Inflammatory macrophage treated with lipopolysaccharide for 1 hour (primary cell): ENCODE results near the gene RNFT2.
"Not testable (repeated sequence)": the region's sequence is repeated elsewhere in the genome, so short reads cannot be mapped to it uniquely, and the experiment has no call there.

Source experiments
- DNase-seq, 2 donors: peaks; one replicate each; pipeline ENCODE4 v3.0.0-alpha.2; 2020 to 2022

The RNFT2 gene

DNA sequence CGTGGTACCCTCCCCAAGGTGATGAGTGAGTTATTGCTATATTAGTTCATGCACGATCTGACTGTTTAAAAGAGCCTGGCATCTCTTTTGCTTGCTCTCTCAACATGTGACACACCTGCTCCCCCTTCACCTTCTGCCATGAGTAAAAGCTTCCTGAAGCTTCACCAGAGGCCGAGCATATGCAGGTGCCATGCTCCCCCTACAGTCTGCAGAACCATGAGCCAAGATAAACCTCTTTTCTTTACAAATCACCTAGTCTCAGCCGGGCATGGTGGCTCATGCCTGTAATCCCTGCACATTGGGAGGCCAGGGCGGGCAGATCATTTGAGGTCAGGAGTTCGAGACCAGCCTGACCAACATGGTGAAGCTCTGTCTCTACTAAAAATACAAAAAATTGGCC is 61.8 kb downstream of the RNFT2 start:
- no peak for DNase-seq

DNA sequence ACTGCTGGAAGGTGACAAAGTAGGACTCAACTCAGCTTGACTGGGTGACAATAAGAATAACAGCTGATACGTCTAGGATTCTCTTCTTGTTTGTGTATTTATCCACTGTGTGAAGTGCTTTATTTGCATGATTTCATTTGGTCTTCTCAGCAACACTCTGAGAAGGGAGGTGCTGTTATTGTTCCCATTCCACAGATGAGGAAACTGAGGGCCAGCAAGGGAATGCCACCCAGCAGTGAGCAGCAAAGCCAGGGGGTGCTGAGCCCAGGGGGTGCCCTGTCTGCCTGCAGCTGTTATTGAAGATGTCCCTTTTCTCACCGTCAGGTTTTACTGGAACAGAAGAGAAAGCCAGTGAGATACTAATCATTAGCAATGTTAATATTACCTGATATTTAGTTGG is 62.8 kb downstream of the RNFT2 start:
- no peak for DNase-seq

DNA sequence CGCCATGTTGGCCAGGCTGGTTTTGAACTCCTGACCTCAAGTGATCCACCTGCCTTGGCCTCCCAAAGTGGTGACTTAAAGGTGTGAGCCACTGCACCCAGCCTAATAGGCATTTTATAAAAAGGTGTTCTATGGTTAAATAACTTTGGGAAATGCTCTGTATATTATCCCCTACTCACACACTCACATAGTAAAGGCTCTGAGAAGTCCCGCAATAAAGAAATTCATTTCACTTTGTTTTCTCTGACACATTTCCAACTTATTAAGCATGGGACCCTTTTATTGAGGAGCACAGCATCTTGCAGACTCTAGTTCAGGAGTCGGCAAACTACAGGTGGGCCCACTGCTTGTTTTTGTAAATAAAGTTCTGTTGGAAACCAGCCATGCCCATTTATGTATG is 63.9 kb downstream of the RNFT2 start:
- no peak for DNase-seq

DNA sequence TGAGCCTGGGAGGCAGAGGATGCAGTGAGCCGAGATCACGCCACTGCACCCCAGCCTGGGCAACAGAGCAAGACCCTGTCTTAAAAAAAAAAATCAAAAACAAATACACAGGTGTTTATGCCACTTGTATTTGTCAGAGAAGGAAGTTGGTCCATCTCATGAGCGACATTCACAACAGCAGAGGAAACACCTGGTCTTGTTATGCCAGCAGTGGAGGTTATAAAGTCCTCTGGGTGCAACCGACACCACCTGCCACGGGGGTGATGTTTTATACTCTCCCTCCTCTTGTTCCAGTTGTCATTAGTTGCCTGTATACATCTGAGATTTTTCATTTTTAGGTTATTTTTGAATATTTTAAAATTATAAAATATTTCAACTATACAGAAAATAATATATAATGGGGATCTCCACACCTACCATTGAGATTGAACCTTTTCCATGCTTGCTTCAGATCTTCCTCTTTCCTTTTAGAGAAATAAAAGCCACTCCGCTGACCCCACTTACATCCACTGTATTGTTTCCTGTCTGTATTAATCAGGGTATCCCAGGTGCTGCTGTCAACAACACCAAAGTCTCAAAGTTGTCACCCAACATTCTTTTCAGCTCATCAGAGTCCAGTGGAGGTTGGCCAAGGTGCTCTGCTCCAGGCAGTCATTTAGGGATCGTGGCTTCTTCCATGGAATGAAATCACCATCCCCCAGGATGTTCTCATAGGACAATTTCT is 65.1 kb downstream of the RNFT2 start:
- DNase-seq = no peak

DNA sequence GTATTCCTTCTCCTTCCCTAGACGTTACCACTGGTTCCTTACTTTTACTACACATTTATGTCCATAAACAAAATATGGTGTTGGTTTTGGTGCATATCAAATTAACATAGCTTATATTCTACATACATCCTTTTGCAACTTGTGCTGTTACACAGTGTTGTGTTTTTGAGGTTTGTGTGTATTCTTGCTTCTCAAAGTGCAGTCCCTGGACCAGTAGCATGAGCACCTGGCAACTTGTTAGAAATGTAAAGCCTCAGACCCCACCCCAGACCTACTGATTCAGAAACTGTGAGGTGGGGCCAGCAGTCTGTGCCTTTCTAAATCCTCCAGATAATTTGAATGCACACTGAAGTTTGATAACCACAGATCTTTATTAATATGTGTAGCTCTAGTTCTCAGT is 65.9 kb downstream of the RNFT2 start:
- no peak for DNase-seq

DNA sequence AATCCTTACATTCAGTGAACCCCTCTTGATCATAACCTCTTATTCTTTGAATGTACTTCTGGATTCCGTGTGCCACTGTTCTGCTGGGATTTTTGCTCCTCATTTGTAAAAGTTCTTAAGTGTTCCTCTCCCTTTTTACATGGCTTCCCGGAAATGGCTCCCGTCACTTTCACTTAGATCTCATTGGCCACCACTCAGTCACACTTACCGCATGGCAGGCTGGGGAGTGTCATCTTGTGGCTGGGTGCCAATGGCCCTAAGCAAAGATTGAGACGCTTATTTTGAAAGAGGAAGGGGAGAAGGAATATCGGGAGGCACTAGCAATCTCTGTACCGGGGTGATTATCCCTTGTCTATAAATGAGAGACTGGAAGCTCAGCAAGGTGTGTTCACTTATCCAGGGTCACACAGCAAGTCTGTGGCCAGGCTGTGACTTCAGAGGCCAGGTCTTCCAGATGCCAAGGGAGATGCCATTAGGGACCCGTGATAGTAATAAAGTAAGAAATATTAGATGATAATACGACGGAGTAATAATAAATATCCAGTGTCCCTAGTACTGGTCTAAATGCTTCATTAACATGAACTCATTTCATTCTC is 68.8 kb downstream of the RNFT2 start:
- DNase-seq = no peak

DNA sequence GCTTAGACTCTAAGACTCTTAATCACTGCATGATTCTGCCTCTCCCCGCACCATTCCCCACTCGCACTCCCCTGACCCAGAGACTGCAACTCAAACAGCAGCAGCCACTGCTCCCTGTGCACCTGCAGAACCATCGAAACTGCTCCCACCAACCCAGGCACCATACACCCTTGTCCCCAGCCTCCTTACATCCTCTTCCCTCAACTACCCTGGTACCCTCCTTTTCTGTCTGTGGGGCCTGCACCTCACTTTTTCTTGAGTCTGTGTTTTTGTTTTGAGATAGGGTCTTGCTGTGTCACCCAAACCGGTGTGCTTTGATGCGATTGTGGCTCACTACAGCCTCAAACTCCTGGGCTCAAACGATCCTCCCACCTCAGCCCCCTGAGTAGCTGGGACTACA is 69.4 kb downstream of the RNFT2 start:
- DNase-seq = no peak

DNA sequence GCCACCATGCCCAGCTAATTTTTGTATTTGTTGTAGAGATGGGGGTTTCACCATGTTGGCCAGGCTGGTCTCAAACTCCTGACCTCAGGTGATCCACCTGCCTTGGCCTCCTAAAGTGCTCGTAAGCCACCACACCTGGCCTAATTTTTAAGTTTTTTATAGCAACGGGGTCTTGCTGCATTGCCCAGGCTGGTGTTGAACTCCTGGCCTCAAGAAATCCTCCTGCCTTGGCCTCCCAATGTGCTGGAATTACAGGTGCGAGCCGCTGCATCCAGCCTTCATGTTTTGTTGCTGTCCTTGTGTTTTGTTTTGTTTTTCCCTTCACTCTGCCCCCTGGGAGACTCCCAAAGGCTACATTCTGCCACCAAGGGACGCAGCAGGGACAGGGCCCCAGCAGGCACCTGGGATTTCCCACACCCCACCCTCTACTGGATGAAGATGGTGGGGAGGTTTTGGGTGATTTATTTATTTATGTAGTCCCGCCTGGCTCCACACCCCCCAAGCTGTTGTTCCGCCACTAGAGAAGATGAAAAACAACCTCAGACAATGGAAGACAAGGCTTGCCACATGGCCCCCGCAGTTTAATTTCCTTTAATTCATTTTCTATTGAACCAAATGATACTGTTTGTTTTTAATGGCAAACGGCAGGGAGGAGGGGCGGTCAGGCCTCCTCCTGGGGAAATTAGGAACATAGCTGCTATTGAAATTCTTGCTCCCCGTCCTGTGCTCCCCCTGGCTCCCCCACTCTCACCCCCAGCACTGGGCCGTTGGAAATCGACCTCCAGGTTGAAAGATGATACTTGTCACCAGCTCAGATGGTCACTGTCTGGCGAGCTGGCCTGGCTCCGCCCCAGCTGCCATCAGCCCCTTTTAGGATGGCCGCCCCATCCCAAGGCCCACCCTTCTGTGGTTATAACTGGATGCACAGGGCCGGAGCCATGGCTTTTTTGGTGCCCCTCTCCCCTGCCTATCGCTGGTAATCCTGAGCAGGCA is 70.3 kb downstream of the RNFT2 start:
- DNase-seq = no peak

DNA sequence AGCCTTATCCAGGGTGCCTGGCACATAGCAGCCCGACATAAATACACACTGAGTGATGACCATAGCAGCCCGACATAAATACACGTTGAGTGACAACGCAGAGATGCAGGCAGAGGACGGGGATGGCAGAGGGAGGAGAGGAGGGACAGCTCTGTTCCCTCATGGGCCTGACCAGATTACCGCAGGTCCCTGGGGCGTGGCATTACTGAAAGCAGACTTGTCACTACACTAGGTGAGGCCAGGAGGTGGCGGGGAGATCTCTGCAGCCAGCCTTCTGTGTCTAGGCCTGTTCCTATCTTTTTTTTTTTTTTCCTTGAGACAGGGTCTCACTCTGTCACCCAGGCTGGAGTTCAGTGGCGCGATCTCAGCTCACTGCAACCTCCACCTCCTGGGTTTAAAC is 74.1 kb downstream of the RNFT2 start:
- DNase-seq = no peak

DNA sequence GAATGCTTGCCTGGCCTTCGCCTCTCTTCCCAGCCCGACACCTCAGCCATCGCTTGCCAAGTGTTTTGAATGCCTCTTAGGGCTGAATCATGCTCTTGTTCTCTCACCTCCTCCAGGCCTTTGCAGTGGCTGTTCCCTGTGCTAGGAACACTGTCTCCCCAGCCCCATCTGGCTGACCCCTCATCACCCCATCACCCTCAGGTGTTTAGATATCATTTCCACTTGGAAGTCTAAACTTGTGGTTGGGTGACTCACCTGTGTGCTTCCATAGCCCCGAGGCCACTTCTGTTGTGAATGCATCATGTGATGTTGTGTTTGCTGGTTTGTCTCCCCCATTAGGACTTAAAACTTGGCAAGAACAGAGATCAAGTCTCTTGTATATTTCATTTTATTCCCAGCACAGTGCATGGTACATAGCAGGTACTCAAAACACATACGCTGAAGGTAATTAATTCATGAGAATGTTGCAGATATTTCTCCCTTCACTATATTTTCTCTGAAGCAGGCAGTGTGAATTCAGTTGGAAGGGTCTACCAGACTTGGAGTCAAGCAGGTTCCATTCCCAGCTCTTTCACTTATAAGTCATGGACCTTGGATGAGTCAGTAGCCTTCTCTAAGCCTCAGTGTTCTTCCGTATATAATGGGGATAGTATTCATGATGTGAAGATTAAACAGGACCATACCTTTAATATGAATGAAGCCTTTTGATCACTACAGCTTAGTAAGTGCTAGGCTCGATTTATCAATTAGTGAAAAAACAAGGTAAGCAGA is 75.3 kb downstream of the RNFT2 start:
- no peak for DNase-seq

DNA sequence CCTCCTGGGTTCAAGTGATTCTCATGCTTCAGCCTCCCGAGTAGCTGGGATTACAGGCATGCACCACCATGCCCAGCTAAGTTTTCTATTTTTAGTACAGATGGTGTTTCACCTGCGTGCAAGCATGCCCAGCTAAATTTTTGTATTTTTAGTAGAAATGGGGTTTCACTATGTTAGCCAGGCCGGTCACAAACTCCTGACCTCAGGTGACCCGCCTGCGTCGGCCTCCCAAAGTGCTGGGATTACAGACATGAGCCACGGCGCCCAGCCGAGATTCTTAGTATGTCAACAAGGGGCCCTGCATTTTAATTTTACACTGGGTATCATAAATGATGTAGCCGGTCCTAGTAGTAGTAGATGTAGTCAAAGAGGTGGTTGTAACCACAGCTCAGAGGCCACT is 76.7 kb downstream of the RNFT2 start:
- DNase-seq = not testable (repeated sequence)

DNA sequence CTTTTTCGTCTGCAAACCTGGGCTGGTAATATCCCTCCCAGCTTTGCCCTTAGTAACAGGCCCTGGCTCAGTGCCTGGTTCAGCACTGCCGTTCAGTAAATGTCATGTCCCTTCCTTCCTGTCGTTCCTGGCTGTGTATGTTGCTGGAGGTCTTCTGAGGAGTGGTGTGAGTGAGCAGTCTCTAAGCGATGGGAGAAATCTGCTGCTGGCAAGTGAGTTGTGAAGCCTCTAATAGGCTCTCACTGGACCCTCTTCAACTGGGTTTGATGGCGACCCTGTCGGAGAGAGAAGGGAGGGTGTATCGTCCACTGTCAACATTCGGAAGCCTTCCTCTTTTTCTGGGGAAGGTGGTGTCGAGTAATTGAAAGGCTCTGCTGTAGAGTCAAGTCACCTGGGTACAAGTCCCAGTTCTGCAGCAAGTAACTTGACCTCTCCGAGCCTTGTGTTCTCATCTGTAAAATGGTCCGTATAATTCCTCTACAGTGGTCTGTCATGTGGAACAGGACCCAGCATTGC is 80.3 kb downstream of the RNFT2 start:
- DNase-seq = no peak

DNA sequence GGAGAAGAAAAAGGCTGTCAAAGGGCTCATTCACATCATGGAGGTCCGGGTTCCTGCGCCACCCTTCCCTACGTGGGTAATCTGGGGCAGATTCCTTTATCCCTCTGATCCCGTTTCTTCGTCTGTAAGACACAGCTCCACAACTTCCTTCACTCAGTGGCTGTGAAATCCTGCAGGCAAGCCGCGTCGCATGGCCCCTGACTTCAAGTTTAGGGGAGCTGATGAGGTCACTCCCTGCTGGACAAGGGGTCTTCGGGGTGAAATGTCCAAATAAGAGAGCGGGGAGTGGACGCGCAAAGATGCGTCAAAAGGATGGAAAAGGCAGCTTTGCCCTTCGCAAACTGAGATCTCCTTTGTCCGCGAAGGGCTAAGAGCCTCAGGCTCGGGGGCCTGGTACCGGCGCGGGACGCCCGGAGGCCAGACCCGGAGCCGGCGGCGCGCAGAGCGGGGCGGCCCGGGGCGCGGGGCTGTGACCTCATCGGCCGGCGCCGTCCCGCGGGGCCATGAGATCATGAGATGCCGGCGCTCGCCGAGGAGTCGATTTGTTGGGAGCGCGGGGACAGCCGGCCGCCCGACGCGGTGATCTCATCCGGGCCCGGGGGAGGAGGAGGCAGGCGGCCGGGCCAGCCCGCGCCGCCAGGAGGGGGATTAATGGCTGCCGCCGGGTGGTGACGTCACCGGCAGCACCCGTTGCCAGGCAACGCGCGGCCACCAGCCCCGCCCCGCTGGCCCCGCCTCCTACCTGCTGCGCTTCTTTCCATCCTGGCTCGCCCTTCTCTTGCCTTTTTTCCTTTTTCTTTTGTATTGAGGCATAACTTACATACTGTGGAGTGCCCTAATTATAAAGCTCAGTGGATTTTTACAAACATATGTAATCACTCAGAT is 81.1 kb downstream of the RNFT2 start:
- peak; percentile 82 to 87 for DNase-seq

DNA sequence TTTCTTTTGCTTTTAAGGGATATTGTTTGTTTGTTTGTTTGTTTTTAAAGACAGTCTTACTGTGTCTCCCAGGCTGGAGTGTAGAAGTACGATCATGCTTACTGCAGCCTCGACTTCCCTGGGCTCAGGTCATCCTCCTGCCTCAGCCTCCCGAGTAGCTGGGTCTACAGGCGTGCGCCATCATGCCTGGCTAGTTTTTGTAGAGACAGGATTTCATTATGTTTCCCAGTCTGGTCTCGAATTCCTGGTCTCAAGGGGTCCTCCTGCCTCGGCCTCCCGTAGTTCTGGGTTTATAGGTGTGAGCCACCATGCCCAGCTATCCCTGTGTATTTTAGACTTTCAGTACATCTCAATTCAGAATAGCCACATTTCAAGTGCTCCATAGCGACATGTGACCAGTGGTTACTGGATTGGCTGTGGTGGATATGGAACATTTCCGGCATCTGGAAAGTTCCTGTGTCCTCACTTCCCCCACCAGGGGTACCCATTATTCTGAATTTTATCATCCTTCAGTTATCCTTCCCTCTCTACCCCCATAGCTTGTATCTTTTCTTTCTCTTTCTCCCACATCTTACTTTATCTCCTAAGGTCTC is 82.0 kb downstream of the RNFT2 start:
- DNase-seq = no peak

DNA sequence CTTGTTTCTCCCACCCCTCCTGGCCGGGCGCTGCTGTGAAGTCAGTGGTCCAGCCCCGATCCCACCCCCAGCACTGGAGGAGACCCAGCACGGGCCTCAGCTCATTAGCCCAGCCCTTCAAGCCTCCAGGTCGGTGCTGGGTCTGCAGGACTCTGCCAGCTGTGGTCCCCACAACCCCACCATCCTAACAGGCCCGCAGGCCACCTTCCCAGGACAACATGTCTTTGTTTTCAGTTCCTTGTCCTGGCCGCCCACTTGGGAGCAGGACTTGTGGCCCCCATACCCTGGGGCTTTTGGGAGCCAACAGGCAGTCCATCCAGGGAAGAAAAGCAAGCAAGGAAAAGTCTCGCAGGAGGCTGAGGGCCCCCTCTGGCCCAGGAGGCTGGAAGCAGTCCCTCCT is 83.2 kb downstream of the RNFT2 start:
- no peak for DNase-seq

DNA sequence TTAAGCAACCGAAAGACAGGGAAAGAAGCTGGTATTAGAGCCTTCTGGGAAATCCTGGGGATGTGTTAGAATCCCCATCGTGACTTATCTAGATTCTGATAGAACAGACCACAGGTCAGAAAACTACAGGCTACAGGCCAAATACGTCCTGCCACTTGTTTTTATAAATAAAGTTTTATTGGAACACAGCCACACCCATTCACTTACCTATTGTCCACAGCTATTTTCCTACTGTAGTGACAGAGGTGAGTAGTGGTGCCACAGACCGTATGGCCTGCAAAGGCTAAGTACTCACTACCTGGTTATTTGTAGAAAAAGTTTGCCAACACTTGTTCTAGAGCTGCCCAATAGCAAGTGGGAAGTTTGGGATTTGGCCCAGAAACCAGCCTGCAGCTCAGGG is 89.3 kb downstream of the RNFT2 start:
- no peak for DNase-seq

DNA sequence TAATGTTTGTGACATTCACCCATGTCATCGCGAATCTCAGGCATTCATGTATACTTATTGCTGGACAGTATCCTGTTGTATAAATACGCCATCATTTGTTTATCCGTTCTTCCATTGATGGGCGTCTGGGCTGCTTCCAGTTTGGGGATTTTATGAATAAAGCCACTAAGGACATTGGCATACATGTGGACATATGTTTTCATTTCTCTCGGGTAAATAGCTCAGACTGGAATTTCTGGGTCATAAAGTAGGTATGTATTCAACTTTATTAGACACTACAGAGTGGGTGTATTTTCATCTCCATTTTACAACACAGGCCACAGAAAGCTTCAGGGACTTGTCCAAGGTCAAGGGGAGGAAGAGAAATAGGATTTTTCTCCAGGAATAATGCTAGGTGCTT is 94.2 kb downstream of the RNFT2 start:
- no peak for DNase-seq

DNA sequence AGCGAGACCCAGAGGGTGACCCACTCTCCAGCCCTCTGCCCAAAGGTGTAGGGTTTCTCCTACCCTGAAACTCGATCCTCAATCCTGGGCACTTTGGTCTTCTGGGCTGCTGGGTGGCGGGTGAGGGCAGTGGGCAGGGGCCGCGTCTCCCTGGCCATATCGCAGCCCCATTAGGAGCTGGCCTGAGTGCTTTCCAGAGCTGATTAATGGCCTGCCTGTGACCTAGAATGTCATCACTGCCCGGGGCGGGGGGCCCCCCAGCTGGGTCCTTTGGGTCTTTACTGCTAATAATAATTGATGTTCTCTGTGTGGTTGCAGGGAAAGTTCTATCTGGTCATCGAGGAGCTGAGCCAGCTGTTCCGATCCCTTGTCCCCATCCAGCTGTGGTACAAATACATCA is 95.4 kb downstream of the RNFT2 start:
- DNase-seq = no peak

DNA sequence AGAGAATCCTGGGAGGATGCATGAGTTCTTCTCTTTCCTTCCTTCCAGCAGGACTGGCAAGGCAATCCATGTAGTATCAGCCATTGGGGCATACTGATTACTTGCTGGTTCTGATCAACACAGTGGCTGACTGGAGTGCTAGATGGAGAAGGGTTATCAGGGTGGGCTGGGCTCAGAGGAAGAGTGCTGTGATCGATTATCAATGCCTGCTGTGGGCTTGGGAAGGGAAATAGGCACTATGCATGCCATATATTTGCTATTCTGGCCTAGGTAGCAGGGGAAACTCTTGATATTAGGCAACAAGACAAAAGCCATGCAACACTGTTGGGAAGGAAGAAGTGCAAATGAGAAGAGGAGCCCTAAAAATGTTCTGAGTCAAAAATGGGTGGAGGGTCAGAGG is 97.4 kb downstream of the RNFT2 start:
- no peak for DNase-seq

DNA sequence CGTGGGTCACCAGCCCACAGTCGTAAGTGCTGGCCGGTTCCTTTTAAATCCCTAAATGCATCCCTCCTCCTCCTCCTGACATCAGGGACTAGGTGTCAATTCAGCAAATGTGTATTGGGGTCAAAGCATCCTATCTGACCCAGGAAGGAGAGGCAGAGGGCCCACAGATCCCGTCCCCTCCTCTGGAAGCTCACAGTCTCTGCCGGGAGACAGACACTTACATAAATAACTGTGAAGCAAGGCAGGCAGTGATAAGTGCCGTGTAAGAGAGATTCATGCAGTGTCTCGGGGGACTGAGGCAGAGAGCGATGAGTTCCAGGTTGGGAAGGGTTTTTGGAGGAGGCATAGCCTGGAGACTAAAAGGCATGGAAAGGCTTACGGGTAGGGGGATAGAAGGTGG is 99.0 kb downstream of the RNFT2 start:
- DNase-seq = no peak

DNA sequence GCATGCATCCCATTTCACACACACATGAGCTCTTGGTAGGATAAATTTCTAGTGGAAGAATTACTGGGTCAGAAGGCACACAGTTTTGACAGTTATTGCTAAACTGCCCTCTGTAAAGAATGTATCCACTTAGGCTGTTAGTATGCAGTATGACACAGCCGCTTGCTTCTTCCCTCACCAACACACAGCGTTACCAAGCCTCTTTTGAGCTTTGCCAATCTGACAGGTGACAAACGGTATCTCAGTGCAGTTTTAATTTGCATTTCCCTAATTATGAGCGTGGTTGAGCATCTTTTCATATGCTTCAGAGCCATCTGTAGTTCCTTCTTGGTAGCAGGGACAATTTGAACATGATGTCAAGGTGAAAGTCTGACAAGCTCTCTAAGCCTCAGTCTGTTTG is 100.2 kb downstream of the RNFT2 start:
- no peak for DNase-seq
